H9 (cell line): ENCODE measurements around the gene KCNN2. TPM values are rescaled to one million over a fixed set of nuclear protein-coding genes. Genes with fewer than 3 reads are reported as not detected.

Experiments used
- DNase-seq: peaks from one replicate; pipeline ENCODE4 v3.0.0-alpha.2; 2017
- H2AFZ ChIP-seq: one replicate; pipeline ENCODE4 v1.6.1; 2013; ENCODE audit warnings: mild to moderate bottlenecking, low read length, control low read depth, moderate library complexity
- H2AK5ac ChIP-seq: 2 replicates; pipeline ENCODE4 v1.6.1; 2013; ENCODE audit warnings: low read length, control low read depth, mixed read lengths; ENCODE audit not compliant: insufficient read length
- H2BK120ac ChIP-seq: one replicate; pipeline ENCODE4 v1.6.1; 2013; ENCODE audit warnings: low read depth, mild to moderate bottlenecking, low read length, control low read depth, inconsistent platforms; ENCODE audit not compliant: poor library complexity, severe bottlenecking
- H2BK12ac ChIP-seq: 2 replicates; pipeline ENCODE4 v1.6.1; 2013; ENCODE audit warnings: low read length, control low read depth, mixed read lengths, low read depth; ENCODE audit not compliant: insufficient read length
- H2BK15ac ChIP-seq: 2 replicates; pipeline ENCODE4 v1.6.1; 2013; ENCODE audit warnings: low read depth, low read length, control low read depth
- H2BK20ac ChIP-seq: one replicate; pipeline ENCODE4 v1.6.1; 2013; ENCODE audit warnings: low read depth, mild to moderate bottlenecking, low read length, control low read depth, inconsistent platforms; ENCODE audit not compliant: poor library complexity, severe bottlenecking
- H2BK5ac ChIP-seq: 2 replicates; pipeline ENCODE4 v1.6.1; 2013; ENCODE audit warnings: low read length, control low read depth, mixed read lengths; ENCODE audit not compliant: insufficient read length
- H3K14ac ChIP-seq: 2 replicates; pipeline ENCODE4 v1.6.1; 2013; ENCODE audit warnings: low read length, control low read depth; ENCODE audit not compliant: insufficient read depth
- H3K18ac ChIP-seq: 2 replicates; pipeline ENCODE4 v1.6.1; 2013; ENCODE audit warnings: low read depth, mild to moderate bottlenecking, mixed read lengths, low read length, control low read depth; ENCODE audit not compliant: insufficient read length
- H3K23ac ChIP-seq: 2 replicates; pipeline ENCODE4 v1.6.1; 2013; ENCODE audit warnings: low read length, control low read depth, mixed read lengths, low read depth; ENCODE audit not compliant: insufficient read length
- H3K23me2 ChIP-seq: 2 replicates; pipeline ENCODE4 v1.6.1; 2013; ENCODE audit warnings: low read depth, mild to moderate bottlenecking, mixed read lengths, low read length, control low read depth; ENCODE audit not compliant: insufficient read length, poor library complexity, severe bottlenecking
- H3K27ac ChIP-seq: 2 replicates; pipeline ENCODE4 v1.5.1; 2013; ENCODE audit warnings: low read length, control low read depth, mixed read lengths, low read depth; ENCODE audit not compliant: insufficient read length
- H3K27me3 ChIP-seq: 2 replicates; pipeline ENCODE4 v1.6.1; 2013; ENCODE audit warnings: low read length, control low read depth, inconsistent platforms; ENCODE audit not compliant: insufficient read depth
- H3K4ac ChIP-seq: 2 replicates; pipeline ENCODE4 v1.6.1; 2013; ENCODE audit warnings: low read depth, mild to moderate bottlenecking, control low read depth, inconsistent platforms, low read length, moderate library complexity
- H3K4me1 ChIP-seq: 2 replicates; pipeline ENCODE4 v1.6.1; 2013; ENCODE audit warnings: low read length, control low read depth, inconsistent platforms; ENCODE audit not compliant: insufficient read depth
- H3K4me2 ChIP-seq: 2 replicates; pipeline ENCODE4 v1.6.1; 2013; ENCODE audit warnings: low read length, control low read depth, mixed read lengths; ENCODE audit not compliant: insufficient read length, insufficient read depth
- H3K56ac ChIP-seq: 2 replicates; pipeline ENCODE4 v1.6.1; 2013; ENCODE audit warnings: low read depth, mild to moderate bottlenecking, mixed read lengths, low read length, control low read depth; ENCODE audit not compliant: insufficient read length
- H3K79me1 ChIP-seq: 2 replicates; pipeline ENCODE4 v1.6.1; 2013; ENCODE audit warnings: low read depth, mild to moderate bottlenecking, moderate library complexity, low read length, control low read depth, inconsistent platforms; ENCODE audit not compliant: insufficient read depth, poor library complexity, severe bottlenecking
- H3K79me2 ChIP-seq: 2 replicates; pipeline ENCODE4 v1.6.1; 2013; ENCODE audit warnings: low read length, control low read depth, inconsistent platforms; ENCODE audit not compliant: insufficient read depth
- H3K9ac ChIP-seq: 2 replicates; pipeline ENCODE4 v1.6.1; 2013; ENCODE audit warnings: low read length, control low read depth, mixed read lengths; ENCODE audit not compliant: insufficient read length; ENCODE audit errors: extremely low read depth
- H3K9me3 ChIP-seq: one replicate; pipeline ENCODE4 v1.6.1; 2013; ENCODE audit warnings: low read depth, low read length, inconsistent platforms; ENCODE audit not compliant: control insufficient read depth
- H3T11ph ChIP-seq: one replicate; pipeline ENCODE4 v1.6.1; 2013; ENCODE audit warnings: mild to moderate bottlenecking, low read length, control low read depth, inconsistent platforms
- H4K20me1 ChIP-seq: one replicate; pipeline ENCODE4 v1.6.1; 2013; ENCODE audit not compliant: control insufficient read depth, insufficient read length, insufficient read depth
- H4K5ac ChIP-seq: 2 replicates; pipeline ENCODE4 v1.6.1; 2013; ENCODE audit warnings: low read depth, mild to moderate bottlenecking, mixed read lengths, low read length, control low read depth; ENCODE audit not compliant: insufficient read length
- H4K8ac ChIP-seq: replicated peaks from 2 replicates; pipeline ENCODE4 v1.6.1; 2013; ENCODE audit warnings: low read length, control low read depth, mixed read lengths, low read depth; ENCODE audit not compliant: insufficient read length
- H4K91ac ChIP-seq: 2 replicates; pipeline ENCODE4 v1.6.1; 2013; ENCODE audit warnings: low read depth, mild to moderate bottlenecking, moderate library complexity, mixed read lengths, low read length, control low read depth; ENCODE audit not compliant: insufficient read length
- H3K27ac Mint-ChIP-seq, 3 experiments: 2 replicates in 2 of 3; 3 replicates in 1 of 3; pipeline ENCODE4 v1.8.0; 2020 to 2021; ENCODE audit warnings: mixed read lengths in 3 of 3, mild to moderate bottlenecking in 1 of 3, moderate library complexity in 1 of 3
- H3K27me3 Mint-ChIP-seq: 2 replicates; pipeline ENCODE4 v1.8.0; 2021; ENCODE audit warnings: low read depth, mild to moderate bottlenecking, moderate library complexity, mixed read lengths
- H3K36me3 Mint-ChIP-seq, 3 experiments: 2 replicates in 2 of 3; 3 replicates in 1 of 3; pipeline ENCODE4 v1.8.0; 2020 to 2021; ENCODE audit warnings: low read depth in 3 of 3, mixed read lengths in 3 of 3; ENCODE audit not compliant: insufficient read depth in 1 of 3
- H3K4me1 Mint-ChIP-seq, 2 experiments: 2 replicates each; pipeline ENCODE4 v1.8.0; 2020; ENCODE audit warnings: mixed read lengths in 2 of 2
- H3K4me3 Mint-ChIP-seq, 2 experiments: 2 replicates in 1 of 2; 3 replicates in 1 of 2; pipeline ENCODE4 v1.8.0; 2020 to 2021; ENCODE audit warnings: mild to moderate bottlenecking in 2 of 2, mixed read lengths in 2 of 2, moderate library complexity in 1 of 2
- H3K9me3 Mint-ChIP-seq, 2 experiments: 2 replicates in 1 of 2; 3 replicates in 1 of 2; pipeline ENCODE4 v1.8.0; 2020; ENCODE audit warnings: mild to moderate bottlenecking in 2 of 2, mixed read lengths in 2 of 2, moderate library complexity in 1 of 2
- CTCF ChIP-seq: fragments of 200-600 bp; sonication (generic); conservative IDR thresholded peaks from 3 replicates; pipeline ENCODE4 v1.8.0; 2021; ENCODE audit warnings: antibody characterized with exemption, mild to moderate bottlenecking
- WGBS: extraction: QIAGEN DNeasy Blood & Tissue Kit; methylation state at CpG from one replicate; pipeline ENCODE4 v1.1.7; 2013; ENCODE audit warnings: missing lambda C conversion rate, low lambda C conversion rate, mixed read lengths; ENCODE audit not compliant: insufficient read length; ENCODE audit errors: extremely low coverage; 5-methylcytosine and 5-hydroxymethylcytosine counted together
- total RNA-seq: library from RNA; stranded (reverse); gene quantifications from 2 replicates; pipeline ENCODE4 v1.2.1, GENCODE V29; 2021

Gene KCNN2
- total RNA-seq, 1 experiment from 2014 or later = 21.0 TPM

GRCh38 chr5:114346181-114346580, 15.7 kb upstream of the KCNN2 start:
- no peak overlapping the region for H3K27ac Mint-ChIP-seq
- H3K4me2 ChIP-seq = no peak overlapping the region

More at GRCh38 chr5:114346181-114346580, 15.7 kb upstream of the KCNN2 start:
- H4K91ac ChIP-seq = no peak overlapping the region
- H3K9ac ChIP-seq = no peak overlapping the region
- no peak overlapping the region for H2BK20ac ChIP-seq
- H4K5ac ChIP-seq = no peak overlapping the region
- no peak overlapping the region for H3K4ac ChIP-seq
- no peak overlapping the region for H4K8ac ChIP-seq
- Mint-ChIP-seq H3K9me3 (peaks cover 7 to 15% of the 10 kb centered on the region in 2 experiments; a peak in 4 of 5 replicates), H3K4me1 (0 out of 4 replicates have a peak, but pooled peaks cover 0 to 3% of the 10 kb centered on the region in 2 experiments), H3K27me3 (no peaks in the 10 kb centered on the region), H3K4me3 (no peak overlapping the region), H3K36me3 (peaks cover 0 to 12% (median 3%) of the 10 kb centered on the region in 3 experiments; a peak in 4 of 7 replicates)
- no peak overlapping the region for H2BK12ac ChIP-seq
- H3K79me1 ChIP-seq = no peaks in the 10 kb centered on the region
- no peaks in the 10 kb centered on the region for H3K9me3 ChIP-seq
- H2BK15ac ChIP-seq = no peak overlapping the region
- TF ChIP-seq CTCF = no peak
- DNase-seq = no peak
- no peaks in the 10 kb centered on the region for H3K27me3 ChIP-seq
- no peak overlapping the region for H2BK120ac ChIP-seq
- no peak overlapping the region for H2AK5ac ChIP-seq
- no peaks in the 10 kb centered on the region for H3K79me2 ChIP-seq
- no peak overlapping the region for H2BK5ac ChIP-seq
- no peak overlapping the region for H2AFZ ChIP-seq
- no peaks in the 10 kb centered on the region for H3K23me2 ChIP-seq
- H3K18ac ChIP-seq = no peak overlapping the region
- no peak overlapping the region for H3K56ac ChIP-seq
- H3K23ac ChIP-seq = no peak overlapping the region
- no CpG with 5 or more reads among the region's 4 CpGs for WGBS
- no peak overlapping the region for H3K14ac ChIP-seq
- H3K4me1 ChIP-seq = no peaks in the 10 kb centered on the region
- H4K20me1 ChIP-seq = no peaks in the 10 kb centered on the region
- H3K27ac ChIP-seq = no peak overlapping the region
- no peak overlapping the region for H3T11ph ChIP-seq
